ENCODE measurements around the gene FNBP1. TPM values are rescaled to one million over a fixed set of nuclear protein-coding genes. Genes with fewer than 3 reads are reported as not detected.
"Not testable (repeated sequence)": the region's sequence is repeated elsewhere in the genome, so short reads cannot be mapped to it uniquely, and the experiment has no call there.

The FNBP1 gene
- total RNA-seq, 2 experiments from 2014 or later, result 206 to 247 TPM

GRCh38 chr9:130013326-130013725 lies 29.7 kb downstream of the FNBP1 start:
- CTCF ChIA-PET, result interaction anchor here (0.7 kb wide), 1 partner anchor 16 kb away, joined by 3 read pairs; no protein-coding TSS in a partner anchor
- POLR2A ChIA-PET, result no interaction called here
- Mint-ChIP-seq H3K4me1 (peaks cover 64% of the 10 kb centered on the region), H3K4me3 (no peak overlapping the region), H3K27ac (no peak overlapping the region), H3K9me3 (peaks cover 15% of the 10 kb centered on the region), H3K27me3 (no peaks in the 10 kb centered on the region), H3K36me3 (ENCODE audit: low read depth) (peaks cover 54% of the 10 kb centered on the region)
- DNase-seq, result no peak

- peaks cover 7% of the 10 kb centered on the region for H3K9me3 Mint-ChIP-seq
- H3K36me3 Mint-ChIP-seq (ENCODE audit: low read depth), result peaks cover 47% of the 10 kb centered on the region
- CTCF ChIA-PET, result interaction anchor here (0.6 to 2.6 kb wide), 6 partner anchors 10 to 78 kb away, joined by 3 to 11 read pairs (median 4); no protein-coding TSS in a partner anchor
- H3K4me1 Mint-ChIP-seq, result peaks cover 76% of the 10 kb centered on the region
- no peak overlapping the region for H3K4me3 Mint-ChIP-seq
- H3K27ac Mint-ChIP-seq, result peak overlapping the region; percentile 57
- POLR2A ChIA-PET, result interaction anchor here (0.6 kb wide), 1 partner anchor 18 kb away, joined by 3 read pairs; no protein-coding TSS in a partner anchor
- no peaks in the 10 kb centered on the region for H3K27me3 Mint-ChIP-seq
- DNase-seq, result no peak
These were observed 32.6 kb downstream of the FNBP1 start for GRCh38 chr9:130010151-130010988.

GRCh38 chr9:130009546-130009945 lies 33.4 kb downstream of the FNBP1 start:
- H3K4me3 Mint-ChIP-seq, DNase-seq, POLR2A ChIA-PET, H3K27me3 Mint-ChIP-seq, H3K9me3 Mint-ChIP-seq: not testable (repeated sequence)
- H3K4me1 Mint-ChIP-seq, result peaks cover 72% of the 10 kb centered on the region
- H3K36me3 Mint-ChIP-seq (ENCODE audit: low read depth), result peaks cover 43% of the 10 kb centered on the region
- CTCF ChIA-PET, result interaction anchor here (0.7 to 2.6 kb wide), 3 partner anchors 10 to 124 kb away, joined by 3 to 11 read pairs (median 3); no protein-coding TSS in a partner anchor
- H3K27ac Mint-ChIP-seq, result peak overlapping the region; percentile 62

- ChIA-PET CTCF (interaction anchor here (0.5 to 2.6 kb wide), 8 partner anchors 9 to 61 kb away, joined by 3 to 11 read pairs (median 4); partner anchors contain the start of gene FNBP1), POLR2A (interaction anchor here (0.6 kb wide), 1 partner anchor 32 kb away, joined by 9 read pairs; no protein-coding TSS in a partner anchor)
- Mint-ChIP-seq H3K4me1 (peaks cover 73% of the 10 kb centered on the region), H3K9me3 (peaks cover 5% of the 10 kb centered on the region), H3K36me3 (ENCODE audit: low read depth) (peaks cover 45% of the 10 kb centered on the region), H3K27me3 (no peaks in the 10 kb centered on the region), H3K27ac (peak overlapping the region; percentile 82), H3K4me3 (no peak overlapping the region)
- DNase-seq, result no peak
These were observed 34.5 kb downstream of the FNBP1 start for GRCh38 chr9:130008538-130008937.

GRCh38 chr9:130006952-130007351 lies 36.0 kb downstream of the FNBP1 start:
- H3K36me3 Mint-ChIP-seq (ENCODE audit: low read depth), result peaks cover 47% of the 10 kb centered on the region
- not testable (repeated sequence) for DNase-seq

GRCh38 chr9:130003943-130004552 lies 38.9 kb downstream of the FNBP1 start:
- Mint-ChIP-seq H3K27me3 (no peaks in the 10 kb centered on the region), H3K27ac (peak overlapping the region; percentile 69), H3K4me1 (peaks cover 71% of the 10 kb centered on the region), H3K4me3 (no peak overlapping the region), H3K36me3 (ENCODE audit: low read depth) (peaks cover 48% of the 10 kb centered on the region), H3K9me3 (no peaks in the 10 kb centered on the region)
- POLR2A ChIA-PET, result no interaction called here
- DNase-seq, result no peak
- CTCF ChIA-PET, result interaction anchor here (0.7 to 1.2 kb wide), 5 partner anchors 8 to 53 kb away, joined by 3 to 6 read pairs (median 4); no protein-coding TSS in a partner anchor

More at GRCh38 chr9:130006952-130007351, 36.0 kb downstream of the FNBP1 start:
- Mint-ChIP-seq H3K27ac (peak overlapping the region; percentile 57), H3K4me3 (peak overlapping the region; percentile 27), H3K4me1 (peaks cover 72% of the 10 kb centered on the region)
- CTCF ChIA-PET, result interaction anchor here (0.8 to 1.2 kb wide), 3 partner anchors 11 to 90 kb away, joined by 3 read pairs; no protein-coding TSS in a partner anchor
- H3K27me3 Mint-ChIP-seq, POLR2A ChIA-PET, H3K9me3 Mint-ChIP-seq: not testable (repeated sequence)

- ChIA-PET POLR2A (no interaction called here), CTCF (interaction anchor here (0.6 kb wide), 2 partner anchors 1844 to 1970 kb away, joined by 3 read pairs; no protein-coding TSS in a partner anchor)
- no peak for DNase-seq
- Mint-ChIP-seq H3K4me3 (no peak overlapping the region), H3K9me3 (no peaks in the 10 kb centered on the region), H3K4me1 (peaks cover 70% of the 10 kb centered on the region), H3K27me3 (no peaks in the 10 kb centered on the region), H3K36me3 (ENCODE audit: low read depth) (peaks cover 53% of the 10 kb centered on the region), H3K27ac (no peak overlapping the region)
These were observed 40.7 kb downstream of the FNBP1 start for GRCh38 chr9:130002320-130002719.

GRCh38 chr9:130001190-130001589 lies 41.8 kb downstream of the FNBP1 start:
- ChIA-PET POLR2A (no interaction called here), CTCF (interaction anchor here (0.7 to 2.4 kb wide), 5 partner anchors 8 to 115 kb away, joined by 3 to 11 read pairs (median 7); no protein-coding TSS in a partner anchor)
- peaks cover 50% of the 10 kb centered on the region for H3K36me3 Mint-ChIP-seq (ENCODE audit: low read depth)
- H3K27me3 Mint-ChIP-seq, result no peaks in the 10 kb centered on the region
- H3K4me1 Mint-ChIP-seq, result peaks cover 70% of the 10 kb centered on the region
- H3K4me3 Mint-ChIP-seq, result no peak overlapping the region
- H3K27ac Mint-ChIP-seq, result peak overlapping the region; percentile 62
- DNase-seq, result no peak
- no peaks in the 10 kb centered on the region for H3K9me3 Mint-ChIP-seq

GRCh38 chr9:129999141-129999510 lies 43.9 kb downstream of the FNBP1 start:
- Mint-ChIP-seq H3K9me3 (no peaks in the 10 kb centered on the region), H3K36me3 (ENCODE audit: low read depth) (peaks cover 54% of the 10 kb centered on the region), H3K4me3 (no peak overlapping the region), H3K27me3 (no peaks in the 10 kb centered on the region), H3K4me1 (peaks cover 76% of the 10 kb centered on the region), H3K27ac (peak overlapping the region; percentile 50)
- no peak for DNase-seq
- POLR2A ChIA-PET, result no interaction called here
- CTCF ChIA-PET, result interaction anchor here (0.6 to 2.4 kb wide), 9 partner anchors 10 to 244 kb away, joined by 3 to 11 read pairs (median 3); no protein-coding TSS in a partner anchor

- H3K9me3 Mint-ChIP-seq, result no peaks in the 10 kb centered on the region
- CTCF ChIA-PET, result interaction anchor here (0.6 to 2.4 kb wide), 8 partner anchors 10 to 244 kb away, joined by 3 to 11 read pairs (median 3); no protein-coding TSS in a partner anchor
- no peaks in the 10 kb centered on the region for H3K27me3 Mint-ChIP-seq
- peak overlapping the region; percentile 50 for H3K27ac Mint-ChIP-seq
- no peak overlapping the region for H3K4me3 Mint-ChIP-seq
- H3K4me1 Mint-ChIP-seq, result peaks cover 78% of the 10 kb centered on the region
- POLR2A ChIA-PET, result no interaction called here
- H3K36me3 Mint-ChIP-seq (ENCODE audit: low read depth), result peaks cover 55% of the 10 kb centered on the region
- no peak for DNase-seq
These were observed 44.4 kb downstream of the FNBP1 start for GRCh38 chr9:129998491-129999140.

GRCh38 chr9:129997706-129998105 lies 45.3 kb downstream of the FNBP1 start:
- H3K27ac Mint-ChIP-seq, result peak overlapping the region; percentile 13
- peaks cover 76% of the 10 kb centered on the region for H3K4me1 Mint-ChIP-seq
- H3K27me3 Mint-ChIP-seq, DNase-seq, H3K9me3 Mint-ChIP-seq, H3K4me3 Mint-ChIP-seq, POLR2A ChIA-PET: not testable (repeated sequence)
- CTCF ChIA-PET, result interaction anchor here (1.4 to 1.5 kb wide), 2 partner anchors 11 to 12 kb away, joined by 5 read pairs; no protein-coding TSS in a partner anchor
- H3K36me3 Mint-ChIP-seq (ENCODE audit: low read depth), result peaks cover 50% of the 10 kb centered on the region

GRCh38 chr9:129996161-129996830 lies 46.7 kb downstream of the FNBP1 start:
- peak overlapping the region; percentile 19 for H3K4me3 Mint-ChIP-seq

More at GRCh38 chr9:129996161-129996830, 46.7 kb downstream of the FNBP1 start:
- POLR2A ChIA-PET, result interaction anchor here (1.2 kb wide), 1 partner anchor 42 kb away, joined by 3 read pairs; no protein-coding TSS in a partner anchor
- peak overlapping the region; percentile 79 for H3K27ac Mint-ChIP-seq
- DNase-seq, result no peak
- no peaks in the 10 kb centered on the region for H3K9me3 Mint-ChIP-seq
- peaks cover 81% of the 10 kb centered on the region for H3K4me1 Mint-ChIP-seq
- H3K36me3 Mint-ChIP-seq (ENCODE audit: low read depth), result peaks cover 52% of the 10 kb centered on the region
- H3K27me3 Mint-ChIP-seq, result no peaks in the 10 kb centered on the region
- CTCF ChIA-PET, result interaction anchor here (0.6 to 1.7 kb wide), 8 partner anchors 8 to 108 kb away, joined by 3 to 5 read pairs (median 3); no protein-coding TSS in a partner anchor

All from activated CD4-positive, alpha-beta T cell treated with anti-CD3 and anti-CD28 coated beads, Interleukin-2, amount 10 ng/mL, durations not matched to agents 7 days and 5 days (primary cell).